GM19351 (cell line): ENCODE measurements around the gene FOXL2.
"Not testable (repeated sequence)": the region's sequence is repeated elsewhere in the genome, so short reads cannot be mapped to it uniquely, and the experiment has no call there.

Source experiments
- ATAC-seq: cut with Tn5 transposase; IDR thresholded peaks from one replicate; pipeline ENCODE4 v1.9.1; 2021; ENCODE audit warnings: mild to moderate bottlenecking, moderate library complexity; ENCODE audit not compliant: unreplicated experiment

FOXL2 gene

GRCh38 chr3:138933981-138934691 lies 12.8 kb downstream of the FOXL2 start:
- ATAC-seq: no peak

GRCh38 chr3:138933068-138933668 lies 13.8 kb downstream of the FOXL2 start:
- ATAC-seq: no peak

DNA sequence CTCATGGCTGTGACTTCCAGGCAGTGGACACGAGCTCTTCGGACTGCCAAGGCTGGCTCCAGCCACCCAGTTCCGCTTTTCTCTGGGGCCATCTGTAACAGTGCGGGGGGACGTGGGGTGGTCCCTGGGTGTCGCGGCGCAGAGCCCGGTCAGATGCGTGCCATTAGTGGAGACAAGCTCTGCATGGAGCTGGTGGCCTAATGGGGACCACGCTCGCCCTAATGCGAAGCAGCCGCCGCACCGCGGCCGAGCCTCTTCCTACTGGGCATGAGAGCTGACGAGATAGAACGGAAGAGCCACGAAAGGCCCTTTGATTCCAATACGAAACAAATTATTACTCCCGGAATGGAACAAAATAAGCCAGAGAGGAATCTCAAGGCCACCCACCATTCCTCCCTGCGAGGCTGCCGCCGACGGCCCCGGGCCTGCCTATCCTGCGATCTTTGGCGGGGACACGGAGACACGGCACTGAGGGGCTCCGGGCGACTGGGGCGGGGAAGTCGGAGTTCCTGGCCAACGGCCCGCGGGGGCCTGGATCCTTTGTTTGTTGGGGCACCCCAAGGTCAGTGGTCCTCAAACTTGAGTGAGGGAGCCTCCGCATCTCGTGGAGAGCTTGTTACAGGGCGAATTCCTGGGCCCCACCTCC lies 18.1 kb downstream of the FOXL2 start:
- no peak for ATAC-seq

- ATAC-seq: peak; percentile 94
Observed at GRCh38 chr3:138923531-138923994, 23.4 kb downstream of the FOXL2 start.

DNA sequence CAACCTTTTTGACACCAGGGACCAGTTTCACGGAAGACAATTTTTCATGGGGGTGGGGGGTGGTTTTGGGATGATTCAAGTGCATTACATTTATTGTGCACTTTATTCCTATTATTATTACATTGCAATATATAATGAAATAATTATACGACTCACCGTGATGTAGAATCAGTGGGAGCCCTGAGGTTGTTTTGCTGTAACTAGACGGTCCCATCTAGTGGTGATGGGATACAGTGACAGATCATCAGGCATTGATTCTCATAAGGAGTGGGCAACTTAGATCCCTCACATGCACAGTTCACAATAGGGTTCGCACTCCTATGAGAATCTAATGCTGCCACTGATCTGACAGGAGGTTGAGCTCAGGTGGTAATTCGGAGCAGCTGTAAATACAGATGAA lies 24.5 kb downstream of the FOXL2 start:
- ATAC-seq: not testable (repeated sequence)

DNA sequence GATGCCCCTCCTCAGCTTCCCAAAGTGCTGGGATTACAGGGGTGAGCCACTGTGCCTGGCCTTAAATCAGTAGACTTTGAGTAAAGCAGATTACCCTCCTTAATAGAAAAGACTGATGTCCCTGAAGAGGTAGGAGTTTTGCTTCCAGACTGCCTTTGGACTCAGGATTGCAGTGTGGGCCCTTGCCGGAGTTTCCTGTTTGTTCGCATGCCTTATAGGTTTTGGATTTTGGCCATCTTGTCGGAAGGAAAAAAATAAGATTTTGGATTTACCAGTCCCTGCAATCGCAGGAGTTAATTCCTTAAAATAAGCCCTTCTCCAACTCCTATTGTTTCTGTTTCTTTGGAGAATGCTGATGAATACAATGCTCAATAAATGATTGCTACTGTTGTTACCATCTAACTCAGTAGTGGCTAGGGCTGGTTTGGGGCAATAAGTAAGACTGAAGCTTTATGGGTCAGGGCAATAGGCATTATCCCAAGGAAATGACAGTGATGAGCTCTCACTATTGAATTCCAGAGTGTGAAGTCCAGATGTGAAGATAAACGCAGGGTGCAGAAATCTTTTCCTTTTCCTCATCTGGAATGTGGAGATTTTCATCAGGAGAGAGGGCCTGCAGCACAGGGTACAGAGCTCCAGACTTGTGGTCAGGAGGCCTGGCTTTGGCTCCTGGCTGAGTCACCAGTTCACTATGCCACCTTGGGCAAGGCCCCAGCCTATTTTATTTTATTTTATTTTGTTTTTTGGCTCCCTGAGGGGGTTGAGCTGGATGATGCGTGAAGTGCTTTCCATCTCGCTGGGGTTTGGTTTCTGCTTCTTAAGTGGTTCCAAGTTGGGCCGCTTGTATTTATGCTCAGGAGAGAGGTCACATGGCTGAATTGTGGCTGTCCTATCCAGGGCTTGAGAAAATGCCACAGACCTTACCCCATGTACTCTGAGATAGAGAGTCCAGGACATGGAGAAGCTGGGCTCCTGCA lies 25.3 kb downstream of the FOXL2 start:
- no peak for ATAC-seq

DNA sequence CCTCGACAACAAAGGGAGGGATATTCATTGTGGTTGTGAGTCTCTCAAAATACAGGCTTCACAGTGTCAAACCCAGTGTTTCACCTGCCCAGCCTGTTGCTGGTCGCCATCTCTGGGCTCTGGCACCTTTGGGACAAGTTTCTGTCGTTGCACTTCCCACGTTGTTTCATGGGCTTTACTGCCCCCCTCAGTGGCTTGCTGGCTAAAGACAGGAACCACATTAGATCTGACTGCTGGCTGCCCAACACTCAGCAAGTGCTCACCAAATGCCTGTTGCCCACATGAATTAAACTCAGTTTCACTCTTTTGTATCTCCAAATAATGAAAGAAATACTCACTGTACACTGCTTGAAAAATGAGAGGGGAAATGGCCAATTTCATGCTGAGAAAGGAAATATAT lies 27.6 kb downstream of the FOXL2 start:
- ATAC-seq: no peak

DNA sequence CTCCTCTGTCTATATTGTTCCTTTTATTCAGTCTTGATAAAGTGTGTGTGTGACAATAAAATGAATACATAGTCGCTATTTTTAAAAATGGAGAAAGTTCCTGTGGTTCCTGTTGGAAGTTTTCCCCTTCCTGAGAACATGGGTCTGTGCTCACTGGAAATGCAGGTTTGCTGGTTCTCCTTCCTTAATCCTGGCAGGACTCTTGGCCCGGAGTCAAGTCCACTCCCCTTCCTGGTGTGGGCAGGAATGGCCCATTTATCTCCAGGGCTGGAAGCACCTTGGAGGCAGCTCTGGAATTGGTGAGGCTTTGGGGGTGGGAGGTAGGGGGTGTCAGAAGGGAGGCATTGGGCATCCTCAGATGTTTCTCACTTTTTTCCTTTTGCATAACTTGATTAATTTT lies 30.1 kb downstream of the FOXL2 start:
- no peak for ATAC-seq

DNA sequence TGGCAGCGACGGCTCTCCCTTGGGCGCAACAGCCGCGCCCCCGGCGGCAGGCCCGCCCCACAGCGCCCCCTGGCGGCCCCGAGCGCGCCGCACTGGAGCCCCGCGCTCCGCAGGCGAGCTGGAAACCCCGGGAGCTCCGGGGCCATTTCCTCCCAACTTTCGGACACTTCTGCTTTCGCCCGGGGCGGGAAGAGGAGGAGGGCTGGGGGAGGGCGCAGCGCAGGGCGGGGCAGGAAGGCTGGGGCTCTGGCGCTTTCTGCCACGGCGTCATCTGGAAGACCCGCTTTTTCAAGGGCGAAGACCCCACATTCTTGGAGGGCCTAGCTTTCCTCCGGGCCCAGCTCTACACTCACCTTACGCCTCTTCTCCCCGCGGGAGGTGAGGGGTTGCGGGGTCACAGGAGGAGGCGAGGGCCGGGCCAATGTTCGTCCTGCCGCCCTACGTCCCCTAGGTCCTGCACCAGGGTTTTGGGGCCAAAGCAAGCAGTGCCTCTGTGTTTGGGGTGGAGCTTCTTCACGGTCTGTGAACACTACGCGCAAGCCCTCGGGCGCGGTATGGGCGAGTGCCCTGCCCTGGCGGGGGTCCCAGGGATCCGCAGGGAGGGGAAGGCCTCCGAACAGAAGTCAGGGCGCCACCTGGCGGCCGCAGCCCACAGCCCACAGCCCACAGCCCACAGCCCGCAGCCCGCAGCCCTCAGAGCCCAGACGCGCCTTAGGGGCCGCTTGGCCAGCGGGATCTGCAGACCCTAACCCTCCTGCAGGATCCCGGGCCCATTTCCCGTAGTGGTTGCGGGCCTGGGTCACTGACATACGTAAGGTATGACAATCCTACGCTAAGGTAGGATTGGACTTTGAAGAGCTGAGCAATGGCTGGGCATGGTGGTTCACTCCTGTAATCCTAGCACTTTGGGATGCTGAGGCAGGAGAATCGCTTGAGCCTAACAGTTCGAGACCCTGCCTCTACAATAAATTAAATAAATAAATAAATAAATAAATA lies 31.1 kb downstream of the FOXL2 start:
- ATAC-seq: peak; percentile 87

DNA sequence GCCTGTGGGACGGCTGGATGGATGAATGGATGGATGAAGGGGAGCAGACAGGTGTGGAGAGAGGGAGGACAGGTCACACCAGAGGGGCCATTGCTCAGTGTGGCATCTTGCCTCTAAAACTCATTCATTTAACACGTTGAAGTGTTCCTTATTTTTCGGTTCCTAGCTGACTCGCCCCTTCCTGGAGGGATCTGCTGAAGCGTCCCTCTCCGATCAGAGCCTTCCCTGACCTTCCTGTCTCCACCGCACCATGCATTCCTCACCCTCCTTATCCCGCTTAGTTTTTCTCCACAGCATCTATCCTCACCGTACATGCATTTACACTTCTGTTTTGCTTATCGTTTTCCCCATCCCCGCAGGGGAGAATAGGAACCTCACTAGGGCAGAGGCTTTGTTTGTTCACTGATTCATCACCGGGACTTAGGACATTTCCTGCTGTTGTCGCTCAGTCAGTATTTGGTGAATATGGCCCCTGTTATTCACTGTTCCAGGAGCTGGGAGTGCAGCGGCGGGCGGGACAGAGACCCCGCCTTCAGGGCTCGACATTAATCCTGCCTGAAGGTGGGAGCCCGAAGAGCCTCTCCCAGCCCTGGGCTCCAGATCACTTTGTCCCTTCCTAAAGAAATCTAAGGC lies 32.0 kb downstream of the FOXL2 start:
- peak; percentile 12 for ATAC-seq

DNA sequence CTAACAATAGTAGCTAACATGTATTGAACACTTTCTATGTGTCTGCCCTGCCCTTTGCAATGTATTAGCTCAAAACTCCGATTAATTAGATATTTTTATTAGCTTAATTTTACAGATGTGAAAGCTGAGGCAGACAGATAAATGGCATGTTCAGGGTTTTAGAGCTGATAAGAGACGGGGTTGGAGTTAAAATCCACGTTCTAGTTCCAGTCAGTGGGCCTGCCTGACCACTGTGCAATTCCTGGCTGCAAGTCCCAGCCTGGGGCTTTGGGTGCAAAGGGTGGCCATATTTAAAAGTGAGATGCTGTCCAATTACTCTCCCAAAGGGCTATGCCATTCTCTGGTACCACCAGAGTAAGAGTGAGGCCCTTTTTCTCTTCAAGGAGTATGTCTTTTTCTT lies 33.2 kb downstream of the FOXL2 start:
- no peak for ATAC-seq

DNA sequence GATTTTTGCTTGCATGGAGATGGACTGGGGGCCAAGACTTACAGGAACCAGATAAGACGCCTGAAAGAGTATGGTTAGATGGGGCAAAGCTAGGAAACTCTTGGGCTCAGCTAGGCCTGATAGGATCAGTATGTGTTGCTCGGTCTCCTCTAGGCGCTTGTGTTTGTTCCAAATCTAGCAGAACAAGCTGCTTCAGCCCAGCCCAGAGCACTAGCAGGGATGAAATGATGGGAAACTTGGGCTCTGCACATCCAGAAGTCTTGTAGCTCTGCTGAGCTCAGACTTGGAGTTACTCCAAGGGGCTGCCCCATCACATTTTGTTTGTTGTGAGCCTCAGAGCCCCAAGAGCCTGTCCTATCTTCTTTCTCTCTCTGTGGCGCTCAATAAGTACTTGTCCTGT lies 34.7 kb downstream of the FOXL2 start:
- no peak for ATAC-seq

GRCh38 chr3:138911621-138912020 lies 35.3 kb downstream of the FOXL2 start:
- ATAC-seq: no peak

- no peak for ATAC-seq
Observed at GRCh38 chr3:138909904-138910303, 37.0 kb downstream of the FOXL2 start.

DNA sequence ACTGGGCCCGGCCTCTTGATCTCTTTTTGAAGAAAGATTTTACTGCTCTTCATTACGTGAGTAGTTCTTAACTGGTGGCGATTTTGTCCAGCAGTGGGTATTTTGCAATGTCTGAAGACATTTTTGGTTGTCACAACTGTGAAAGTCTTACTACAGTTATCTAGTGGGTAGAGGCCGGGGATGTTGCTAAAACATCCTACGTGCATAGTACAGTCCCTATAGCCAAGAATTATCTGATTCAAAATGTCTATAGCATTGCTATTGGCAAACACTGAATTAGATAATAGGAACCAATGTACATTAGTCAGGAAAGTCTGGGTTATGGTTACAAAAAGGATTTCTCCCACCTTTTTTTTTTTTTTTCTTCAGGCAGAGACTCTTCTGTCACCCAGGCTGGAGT lies 38.1 kb downstream of the FOXL2 start:
- ATAC-seq: no peak

GRCh38 chr3:138907539-138907938 lies 39.4 kb downstream of the FOXL2 start:
- no peak for ATAC-seq

DNA sequence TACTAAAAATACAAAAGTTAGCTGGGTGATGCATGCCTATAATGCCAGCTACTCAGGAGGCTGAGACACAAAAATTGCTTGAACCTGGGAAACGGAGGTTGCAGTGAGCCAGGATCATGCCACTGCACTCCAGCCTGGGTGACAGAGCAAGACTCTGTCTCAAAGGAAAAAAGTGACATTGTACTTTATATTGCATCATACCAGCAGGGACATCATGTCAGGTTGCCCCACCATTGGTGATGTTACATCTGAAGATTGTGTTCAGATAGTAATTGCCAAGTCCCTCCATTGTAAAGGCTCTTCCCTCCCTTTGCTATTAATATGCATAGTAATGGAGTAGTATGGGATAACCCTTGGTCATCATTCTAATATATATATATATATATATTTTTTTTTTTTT lies 44.8 kb downstream of the FOXL2 start:
- ATAC-seq: no peak

- ATAC-seq: no peak
Observed at GRCh38 chr3:138901567-138901966, 45.4 kb downstream of the FOXL2 start.

DNA sequence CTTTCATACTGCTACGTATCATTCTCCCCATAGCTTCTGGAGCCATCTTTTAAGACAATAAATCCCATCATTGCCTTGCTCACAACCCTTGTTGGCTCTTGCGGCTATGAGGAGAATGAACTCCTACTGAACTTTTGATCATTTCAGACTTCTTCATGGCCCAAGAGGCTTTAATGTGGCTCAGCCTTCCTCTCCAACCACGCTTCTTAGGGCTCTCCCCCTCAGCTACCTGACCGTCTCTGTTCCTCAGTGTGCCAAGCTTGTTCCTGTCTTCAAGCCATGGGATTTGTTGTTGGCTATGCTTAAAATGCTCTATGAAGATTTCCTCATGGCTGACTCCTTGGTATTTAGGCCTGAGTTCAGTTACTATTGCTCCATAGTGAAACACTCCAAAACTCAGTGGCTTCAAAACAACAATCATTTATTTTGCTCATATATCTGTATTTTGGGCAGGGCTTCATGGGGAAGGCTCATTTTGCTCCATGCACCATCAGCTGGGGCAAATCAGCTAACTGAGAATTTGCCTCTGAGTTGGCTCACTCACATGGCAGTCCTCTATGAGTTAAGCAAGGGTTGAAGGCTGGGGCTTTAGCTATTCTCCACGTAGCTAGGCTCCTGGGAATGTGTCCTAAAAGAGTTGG lies 47.5 kb downstream of the FOXL2 start:
- ATAC-seq: no peak
